NCI-H2171 (cell line): Measurements from ENCODE around the gene TMEM179.
A peak's percentile ranks its signal among the peaks of the same experiment; 100 is the strongest.
"Not testable (repeated sequence)": the region's sequence is repeated elsewhere in the genome, so short reads cannot be mapped to it uniquely, and the experiment has no call there.

Experiments used
- DNase-seq: peaks from one replicate; lab custom pipeline; 2025; lab: John Stamatoyannopoulos, UW

The TMEM179 gene

GRCh38 chr14:104604458-104605449 is at the start of gene TMEM179:
Gene TMEM179, minus strand, starts transcription at chr14:104604772. Its CDS starts 31 bp downstream, at chr14:104604741.
- DNase-seq, result peak; percentile 43

DNA sequence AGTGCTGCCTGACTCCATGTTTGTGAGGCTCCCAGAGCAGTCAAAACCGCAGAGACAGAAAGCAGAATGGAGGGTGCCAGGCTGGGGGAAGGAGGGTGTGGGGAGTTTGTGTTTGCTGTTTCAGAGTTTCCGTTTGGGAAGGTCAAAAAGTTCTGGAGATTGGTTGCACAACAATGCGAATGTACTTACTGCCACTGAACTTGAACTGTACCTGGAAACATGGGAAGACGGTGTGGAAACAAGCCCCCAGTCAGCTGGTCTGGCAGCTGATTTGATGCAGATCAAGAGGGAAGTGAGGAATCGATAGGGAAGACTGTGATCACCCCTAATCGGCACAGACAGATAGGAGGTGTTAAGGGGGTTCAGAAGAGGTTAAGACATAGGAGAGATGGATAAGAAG is 49.5 kb upstream of the TMEM179 start:
- no peak for DNase-seq

- not testable (repeated sequence) for DNase-seq
These were observed 48.8 kb upstream of the TMEM179 start for GRCh38 chr14:104653130-104653920.

- DNase-seq, result no peak
These were observed 47.8 kb upstream of the TMEM179 start for GRCh38 chr14:104652386-104652785.

DNA sequence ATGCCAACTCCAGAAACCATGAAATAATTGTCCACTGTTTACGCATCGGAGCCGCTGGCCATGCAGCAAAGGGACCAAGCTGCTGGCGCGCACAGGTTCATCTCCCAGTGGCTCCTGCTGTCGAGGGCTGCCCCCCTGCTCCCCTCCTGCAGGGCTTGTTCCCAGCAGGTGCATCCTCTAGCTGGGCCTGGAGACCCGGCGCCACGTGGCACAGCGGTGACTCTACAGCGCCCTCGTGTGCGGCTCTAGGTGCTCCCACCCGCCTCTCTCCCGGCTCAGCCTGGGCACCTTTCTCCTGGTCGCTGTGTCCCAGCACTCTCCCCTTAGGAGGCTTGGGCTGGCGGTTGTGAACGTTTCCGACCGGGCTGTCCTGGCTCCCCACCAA is 47.3 kb upstream of the TMEM179 start:
- DNase-seq, result no peak

DNA sequence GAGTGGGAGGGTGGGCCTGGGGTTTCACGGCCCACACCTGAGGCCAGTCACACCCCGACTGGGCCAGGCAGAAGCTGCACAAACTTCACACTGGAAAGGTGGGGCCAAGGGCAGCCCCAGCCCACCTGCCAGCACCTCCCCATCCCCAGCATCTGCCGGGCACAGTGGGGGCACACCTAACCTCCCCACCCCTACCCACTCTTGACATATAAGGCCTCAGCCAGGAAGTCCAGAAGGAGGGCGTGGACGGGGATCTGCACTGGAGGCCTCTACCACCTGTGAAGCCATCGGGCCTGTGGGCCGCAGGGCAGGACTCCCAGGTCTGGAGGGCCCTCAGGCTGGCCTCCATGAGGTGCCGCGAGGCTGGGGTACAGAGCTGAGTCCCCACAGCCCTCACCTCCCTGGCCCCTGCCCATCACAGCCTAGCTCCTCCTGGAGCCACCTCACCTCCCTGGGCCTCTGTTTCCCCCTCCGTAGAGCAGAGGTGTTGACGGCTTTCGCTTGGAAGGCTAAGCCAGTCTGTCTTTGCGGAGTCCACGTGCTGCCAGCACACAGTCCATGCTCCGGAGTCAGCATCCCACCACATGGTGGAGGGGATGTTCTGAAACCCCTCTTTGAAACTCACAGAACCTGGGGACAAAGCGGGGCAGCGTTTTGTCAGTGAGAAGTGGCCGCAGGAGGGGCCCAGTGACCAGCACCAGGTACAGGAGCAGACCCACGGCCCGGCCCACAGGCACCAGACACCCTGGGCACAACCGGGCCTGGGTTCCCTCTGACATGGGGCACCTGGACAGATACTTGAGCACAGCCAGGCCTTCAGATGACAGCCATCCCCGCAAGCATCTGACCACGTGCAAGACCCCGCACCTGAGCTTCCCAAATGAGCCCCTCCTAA is 46.7 kb upstream of the TMEM179 start:
- DNase-seq, result no peak

DNA sequence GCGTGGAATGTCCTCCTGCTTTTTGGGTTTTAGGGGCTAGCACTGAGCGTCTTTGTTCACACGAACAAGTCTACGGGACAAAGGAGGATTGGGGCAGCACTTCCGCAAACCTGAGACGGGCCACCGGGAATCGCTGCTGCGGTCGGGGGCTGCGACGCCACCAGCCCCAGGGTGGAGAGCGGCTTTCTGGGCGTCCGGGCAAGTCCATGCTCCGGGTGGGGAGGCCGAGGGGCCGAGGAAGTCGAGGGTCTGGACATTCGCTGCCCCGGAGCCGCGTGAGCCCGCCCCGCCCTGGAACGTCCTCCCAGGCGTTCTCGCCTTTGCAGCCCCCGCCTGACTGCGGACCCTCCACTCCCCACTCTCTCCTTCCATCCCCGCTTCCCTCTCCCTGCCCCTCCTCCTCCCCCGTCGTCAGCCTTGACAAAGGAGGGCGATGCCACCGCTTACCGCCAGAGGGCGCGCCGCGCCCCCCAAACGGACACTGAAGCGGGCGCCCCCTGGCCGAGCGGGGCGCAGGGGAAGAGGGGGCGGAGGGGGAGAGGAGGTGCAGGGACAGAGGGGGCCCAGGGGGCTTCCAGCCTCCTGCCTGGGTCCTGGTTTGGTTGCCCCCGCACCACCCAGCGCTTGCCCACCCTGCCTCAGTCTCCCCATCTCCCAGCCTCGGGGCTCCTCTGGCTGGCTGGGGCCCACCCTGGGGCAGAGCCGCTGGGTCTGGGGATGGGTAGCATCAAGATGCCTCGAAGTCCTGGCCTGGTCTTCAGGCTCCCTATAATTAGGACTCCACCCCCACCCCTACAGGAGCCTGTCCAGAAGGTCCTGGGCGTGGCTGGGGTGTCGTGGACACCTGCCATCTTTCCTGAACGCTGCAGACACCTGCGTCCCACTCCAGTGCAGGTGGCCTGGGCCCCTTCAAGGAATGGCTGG is 45.7 kb upstream of the TMEM179 start:
- DNase-seq, result peak; percentile 24

GRCh38 chr14:104647467-104648043 is 43.0 kb upstream of the TMEM179 start:
- no peak for DNase-seq

GRCh38 chr14:104644656-104645378 is 40.2 kb upstream of the TMEM179 start:
- no peak for DNase-seq

- DNase-seq, result no peak
These were observed 39.6 kb upstream of the TMEM179 start for GRCh38 chr14:104644091-104644635.

DNA sequence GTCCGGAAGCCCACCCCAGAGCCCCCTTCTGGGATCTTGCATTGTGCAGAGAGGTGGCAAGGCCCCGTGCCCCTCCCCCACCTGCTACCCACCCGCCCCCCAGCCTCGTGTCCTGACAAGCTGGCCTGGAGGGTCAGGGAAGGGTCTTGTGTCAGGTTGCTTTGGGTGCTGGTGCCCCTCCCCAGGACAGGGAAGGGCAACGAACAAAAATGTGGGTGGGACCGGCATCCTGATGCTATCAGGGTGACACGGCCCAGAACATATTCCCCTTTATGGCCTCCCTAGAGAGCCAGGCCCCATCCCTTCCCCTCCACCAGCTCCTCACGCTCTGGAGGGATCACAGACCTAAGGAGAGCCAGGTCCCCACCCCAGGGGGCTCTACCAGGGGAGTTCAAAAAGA is 38.7 kb upstream of the TMEM179 start:
- DNase-seq, result no peak

DNA sequence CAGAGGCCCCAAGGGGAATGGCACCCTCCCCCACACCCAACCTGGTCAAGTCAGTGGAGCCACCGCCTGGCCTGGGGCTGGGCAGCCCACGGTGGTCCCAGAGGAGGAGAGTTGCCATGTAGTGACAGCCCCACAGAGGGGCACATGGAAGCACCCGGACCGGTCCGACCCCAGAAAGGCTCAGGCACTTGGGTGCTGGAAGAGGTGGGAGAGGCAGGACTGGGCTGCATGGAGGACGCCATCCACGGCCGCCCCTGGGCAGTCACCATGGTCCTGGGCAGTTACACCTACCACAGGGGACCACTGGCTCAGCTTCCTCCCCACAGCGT is 37.9 kb upstream of the TMEM179 start:
- DNase-seq, result no peak

- no peak for DNase-seq
These were observed 37.4 kb upstream of the TMEM179 start for GRCh38 chr14:104641753-104642539.

DNA sequence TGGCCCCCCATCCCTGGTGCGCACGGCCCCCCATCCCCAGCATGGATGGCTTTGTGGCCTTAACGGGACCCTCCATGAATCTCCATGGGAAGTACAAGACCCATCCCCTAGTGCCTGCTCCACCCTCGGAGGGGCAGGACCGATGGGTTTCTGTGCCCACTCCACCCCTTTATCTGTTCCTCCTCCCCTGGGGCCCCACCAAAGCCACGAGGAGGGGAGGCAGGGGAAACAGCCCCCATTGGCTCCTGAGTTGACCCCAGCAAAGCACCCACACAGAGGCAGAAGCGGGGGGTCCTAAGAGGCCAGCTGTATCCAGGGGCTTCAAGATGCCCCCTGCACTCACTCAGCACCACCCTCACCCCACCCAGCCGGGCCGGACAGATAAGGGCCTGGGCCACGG is 36.1 kb upstream of the TMEM179 start:
- DNase-seq, result no peak

DNA sequence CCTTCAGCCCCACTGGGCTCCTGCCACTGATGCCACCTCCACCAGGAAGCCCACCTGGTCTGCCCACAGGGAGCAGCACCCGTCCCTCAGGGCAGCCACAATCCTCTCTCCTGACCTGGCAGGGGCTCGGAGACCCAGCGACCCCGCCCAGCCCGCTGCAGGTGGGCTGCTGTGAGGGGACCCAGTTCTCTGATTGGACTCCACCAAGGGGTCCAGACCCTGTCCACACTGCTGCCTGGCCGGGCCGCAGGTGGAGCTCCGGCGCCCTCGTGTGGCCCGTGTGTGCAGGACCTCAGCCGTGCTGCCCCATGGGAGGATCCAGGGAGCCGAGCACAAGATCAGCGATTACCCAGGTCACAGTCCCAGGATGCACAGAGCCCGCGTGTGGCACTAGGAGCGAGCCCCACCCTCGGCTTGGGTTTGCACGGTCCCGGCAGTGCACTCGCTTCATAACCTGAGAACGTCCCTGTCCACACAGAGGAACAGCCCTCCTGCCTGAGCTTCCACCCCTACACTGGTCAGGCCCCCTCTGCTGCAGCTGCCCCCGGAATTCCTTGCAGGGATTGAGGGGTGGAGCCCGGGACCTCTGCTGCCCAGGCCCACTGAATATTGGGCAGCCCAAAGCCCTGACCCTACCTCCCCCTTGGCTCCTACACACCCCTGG is 35.4 kb upstream of the TMEM179 start:
- peak; percentile 78 for DNase-seq

- no peak for DNase-seq
These were observed 34.9 kb upstream of the TMEM179 start for GRCh38 chr14:104639471-104639870.

GRCh38 chr14:104638927-104639450 is 34.4 kb upstream of the TMEM179 start:
- no peak for DNase-seq

DNA sequence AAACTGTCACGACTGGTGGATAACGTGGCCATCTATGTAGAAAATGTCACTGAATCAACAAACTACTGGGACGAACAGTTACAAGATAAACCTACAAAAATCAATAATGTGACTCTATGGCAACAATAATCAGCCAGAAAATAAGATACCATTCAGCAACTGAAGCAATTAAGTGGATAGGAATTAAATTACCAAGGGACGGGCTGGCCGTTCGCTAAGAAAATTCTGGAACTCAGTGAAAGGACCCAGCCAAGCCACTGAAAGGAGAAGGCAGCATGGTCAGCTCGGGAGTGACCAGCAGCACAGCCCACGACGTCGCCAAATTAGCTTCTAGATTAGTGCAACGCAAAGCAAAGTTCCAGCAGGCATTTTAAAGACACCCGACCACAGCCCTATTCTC is 33.6 kb upstream of the TMEM179 start:
- DNase-seq, result no peak
